Cardiac muscle cell (in vitro differentiated cells and primary cell): ENCODE measurements around the gene KRTAP2-3. TPM values are rescaled to one million over a fixed set of nuclear protein-coding genes. Genes with fewer than 3 reads are reported as not detected.

Experiments used
- DNase-seq, 2 donors: peaks; one replicate each; pipeline versions ENCODE4 v3.0.0 to v3.0.0-alpha.2; 2010 to 2017; ENCODE audit warnings: low read depth in 1 of 2, low spot score in 1 of 2
- H3K27ac ChIP-seq: fragments of 200-600 bp; sonication (generic); 2 replicates; pipeline ENCODE4 v1.5.1; 2016
- H3K27me3 ChIP-seq: fragments of 200-600 bp; sonication (generic); 2 replicates; pipeline ENCODE4 v1.6.0; 2016; ENCODE audit warnings: control low read depth
- H3K36me3 ChIP-seq: fragments of 200-600 bp; sonication (generic); 2 replicates; pipeline ENCODE4 v1.5.1; 2016; ENCODE audit warnings: control low read depth
- H3K4me1 ChIP-seq: fragments of 200-600 bp; sonication (generic); 2 replicates; pipeline ENCODE4 v1.8.1; 2017; ENCODE audit warnings: low read depth, mild to moderate bottlenecking, mixed run types
- H3K4me3 ChIP-seq: fragments of 200-600 bp; sonication (generic); 2 replicates; pipeline ENCODE4 v1.5.1; 2016; ENCODE audit warnings: mild to moderate bottlenecking
- H3K9me3 ChIP-seq: fragments of 200-600 bp; sonication (generic); 2 replicates; pipeline ENCODE4 v1.5.1; 2017; ENCODE audit warnings: low read depth, mild to moderate bottlenecking, control low read depth
- CTCF ChIP-seq: IDR thresholded peaks from 2 replicates; pipeline ENCODE4 v1.5.1; 2012; ENCODE audit warnings: low read depth, mild to moderate bottlenecking, low read length
- polyA plus RNA-seq: library from polyadenylated mRNA; unstranded; fragments of >200 nt; fragmentation: Nextera tagmentation; extraction: Ambion mirVana; gene quantifications from 2 replicates; pipeline ENCODE4 v1.2.1, GENCODE V29; 2016
- total RNA-seq: library from RNA; depleted of rRNA; stranded (reverse); fragments of >200 nt; gene quantifications from 2 replicates; pipeline ENCODE4 v1.2.3, GENCODE V29; 2016

KRTAP2-3 gene
- total and polyA plus RNA-seq, 2 experiments from 2014 or later = not detected

- no peak for DNase-seq
- no peaks in the 10 kb centered on the region for H3K4me1 ChIP-seq
- H3K27ac ChIP-seq = no peak overlapping the region
- peaks cover 3% of the 10 kb centered on the region for H3K9me3 ChIP-seq
- no peaks in the 10 kb centered on the region for H3K36me3 ChIP-seq
- H3K4me3 ChIP-seq = no peak overlapping the region
- TF ChIP-seq CTCF = no peak
- H3K27me3 ChIP-seq = no peaks in the 10 kb centered on the region
Measured at GRCh38 chr17:41082626-41083025, 22.7 kb upstream of the KRTAP2-3 start.

- DNase-seq = no peak
- H3K27ac ChIP-seq = no peak overlapping the region
- H3K36me3 ChIP-seq = no peaks in the 10 kb centered on the region
- no peak overlapping the region for H3K4me3 ChIP-seq
- peaks cover 3% of the 10 kb centered on the region for H3K27me3 ChIP-seq
- no peaks in the 10 kb centered on the region for H3K4me1 ChIP-seq
- TF ChIP-seq CTCF = no peak
- H3K9me3 ChIP-seq = peaks cover 3% of the 10 kb centered on the region
Measured at GRCh38 chr17:41076788-41077187, 16.9 kb upstream of the KRTAP2-3 start.

GRCh38 chr17:41073676-41074075 lies 13.8 kb upstream of the KRTAP2-3 start:
- Histone ChIP-seq H3K4me3 (no peak overlapping the region), H3K36me3 (no peaks in the 10 kb centered on the region), H3K4me1 (no peaks in the 10 kb centered on the region), H3K27me3 (peaks cover 3% of the 10 kb centered on the region), H3K27ac (no peak overlapping the region), H3K9me3 (peaks cover 3% of the 10 kb centered on the region)
- TF ChIP-seq CTCF = no peak
- no peak for DNase-seq

- peaks cover 3% of the 10 kb centered on the region for H3K27me3 ChIP-seq
- no peak for TF ChIP-seq CTCF
- no peak overlapping the region for H3K27ac ChIP-seq
- no peaks in the 10 kb centered on the region for H3K36me3 ChIP-seq
- no peaks in the 10 kb centered on the region for H3K4me1 ChIP-seq
- no peaks in the 10 kb centered on the region for H3K9me3 ChIP-seq
- H3K4me3 ChIP-seq = no peak overlapping the region
- no peak for DNase-seq
Measured at GRCh38 chr17:41071606-41072360, 11.9 kb upstream of the KRTAP2-3 start.

GRCh38 chr17:41069031-41069430 lies 9.1 kb upstream of the KRTAP2-3 start:
- Histone ChIP-seq H3K27me3 (no peaks in the 10 kb centered on the region), H3K4me1 (no peaks in the 10 kb centered on the region), H3K27ac (no peak overlapping the region), H3K9me3 (no peaks in the 10 kb centered on the region), H3K36me3 (no peaks in the 10 kb centered on the region), H3K4me3 (no peak overlapping the region)
- DNase-seq = no peak
- no peak for TF ChIP-seq CTCF
